SIG-M5 treated with dmso at 0.1 percent for 504 hours (cell line): ENCODE measurements around the gene DHX32.

Experiments used
- DNase-seq: peaks from one replicate; lab custom pipeline; 2025; ENCODE audit not compliant: unreplicated experiment; lab: John Stamatoyannopoulos, UW

Gene DHX32

GRCh38 chr10:125850766-125851731, 30.0 kb downstream of the DHX32 start:
- no peak for DNase-seq

DNA sequence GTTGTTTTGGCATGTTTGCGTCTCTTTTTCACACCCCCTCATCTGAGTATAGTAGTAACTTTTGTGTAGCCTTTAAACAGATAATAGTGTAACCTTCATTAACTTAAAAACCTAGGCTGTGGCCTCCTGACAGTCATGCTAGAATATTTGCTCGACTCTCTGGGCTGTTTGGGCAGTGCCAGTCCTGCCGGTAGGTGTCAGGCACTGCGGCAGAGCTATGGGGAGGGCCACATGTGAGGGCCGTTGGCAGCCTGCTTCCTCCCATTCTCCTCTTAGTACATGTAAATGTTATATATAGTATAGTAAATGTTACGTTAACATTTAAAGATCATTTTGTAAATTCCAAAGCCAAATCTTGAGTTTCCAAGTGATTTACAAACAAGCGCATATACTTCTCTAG, 31.6 kb downstream of the DHX32 start:
- DNase-seq = no peak

DNA sequence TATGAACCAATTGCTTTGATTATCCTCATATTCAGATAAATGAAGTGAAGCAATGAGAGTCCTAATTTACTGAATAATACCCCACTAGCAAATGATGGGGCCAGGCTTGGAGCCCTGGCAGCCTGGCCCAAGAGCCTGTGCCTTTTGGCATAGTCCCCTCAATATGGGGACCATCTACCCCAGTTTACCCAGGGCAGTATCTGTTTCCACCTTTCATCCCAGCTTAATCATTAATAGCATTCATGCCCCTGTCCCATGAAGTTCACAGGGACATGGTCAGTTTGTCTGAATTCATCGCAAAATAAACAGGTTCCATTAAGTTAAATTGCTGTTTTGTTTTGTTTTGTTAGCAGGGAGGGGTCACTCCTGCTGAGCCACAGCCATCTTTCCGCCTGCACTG, 32.2 kb downstream of the DHX32 start:
- no peak for DNase-seq

DNA sequence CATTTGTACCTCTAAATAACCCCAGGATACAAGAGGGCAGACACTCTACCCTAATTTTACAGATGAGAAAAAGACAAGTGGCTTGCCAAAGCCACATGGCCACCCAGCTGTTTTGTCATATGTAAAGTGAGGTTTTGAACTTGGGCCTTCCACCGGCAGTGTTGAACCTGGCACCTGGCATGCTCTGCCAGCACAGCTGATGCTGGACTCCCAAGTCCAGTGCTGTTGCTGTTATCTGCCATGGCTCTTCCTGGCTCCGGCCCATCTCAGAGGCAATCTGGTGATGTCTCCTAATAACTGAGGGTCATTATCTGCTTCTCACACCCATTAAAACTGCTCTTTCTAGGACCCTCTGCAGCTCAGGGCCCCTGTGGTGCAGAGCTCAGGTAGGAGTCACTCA, 32.7 kb downstream of the DHX32 start:
- no peak for DNase-seq

- DNase-seq = no peak
Observed at GRCh38 chr10:125846894-125847293, 34.2 kb downstream of the DHX32 start.

DNA sequence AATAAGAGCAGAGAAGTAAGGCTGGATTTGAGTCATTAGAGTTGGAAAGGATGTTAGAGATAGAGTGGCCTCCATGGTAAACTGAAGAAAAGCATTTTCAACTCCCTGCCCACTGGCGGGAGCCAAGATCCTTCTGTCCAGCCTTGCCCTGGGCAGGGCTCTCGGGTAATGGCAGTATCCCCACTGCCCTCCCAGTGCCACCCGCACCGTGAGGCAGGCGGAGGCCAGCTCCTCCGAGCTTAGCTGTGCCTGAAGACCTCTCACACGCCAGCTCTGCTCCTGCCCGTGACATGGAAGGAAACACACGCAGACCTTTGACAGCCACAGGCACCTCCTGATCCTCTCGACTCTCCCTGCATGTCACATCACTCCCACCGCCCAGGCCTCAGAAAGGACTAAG, 35.5 kb downstream of the DHX32 start:
- DNase-seq = no peak

- DNase-seq = no peak
Observed at GRCh38 chr10:125844751-125845221, 36.3 kb downstream of the DHX32 start.

DNA sequence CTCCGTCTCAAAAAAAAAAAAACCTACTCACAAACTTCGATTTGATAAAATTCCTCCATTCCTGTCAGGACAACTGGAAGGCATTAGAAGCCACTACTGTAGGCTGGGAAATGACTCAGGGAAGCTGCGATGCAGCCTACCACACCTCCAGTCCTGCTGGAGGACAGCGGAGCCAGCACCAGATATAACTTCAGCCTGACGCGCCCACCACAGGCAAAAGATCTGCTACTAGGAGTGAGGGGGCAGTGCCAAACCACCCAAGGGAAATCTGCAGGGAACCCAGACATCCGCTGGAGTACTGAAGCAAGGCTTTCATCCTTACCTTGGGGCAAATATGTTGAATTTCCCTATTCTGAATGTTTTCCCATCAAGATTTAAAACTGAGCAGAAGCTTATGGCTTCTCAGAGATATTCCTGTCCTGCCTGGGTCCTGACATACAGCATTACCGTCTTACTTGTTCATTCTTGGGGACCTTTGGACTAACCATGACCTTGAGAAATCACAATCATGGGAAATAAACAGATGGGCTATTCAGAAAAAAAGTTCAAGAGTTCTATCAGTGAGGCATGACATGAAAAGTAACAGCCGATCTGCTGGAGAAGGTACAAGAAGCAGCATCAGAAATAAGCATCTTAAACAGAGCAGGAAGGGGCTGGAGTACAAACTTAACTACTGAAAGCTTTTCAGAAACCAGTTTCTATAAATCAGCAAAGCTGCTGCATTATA, 37.3 kb downstream of the DHX32 start:
- DNase-seq = no peak

DNA sequence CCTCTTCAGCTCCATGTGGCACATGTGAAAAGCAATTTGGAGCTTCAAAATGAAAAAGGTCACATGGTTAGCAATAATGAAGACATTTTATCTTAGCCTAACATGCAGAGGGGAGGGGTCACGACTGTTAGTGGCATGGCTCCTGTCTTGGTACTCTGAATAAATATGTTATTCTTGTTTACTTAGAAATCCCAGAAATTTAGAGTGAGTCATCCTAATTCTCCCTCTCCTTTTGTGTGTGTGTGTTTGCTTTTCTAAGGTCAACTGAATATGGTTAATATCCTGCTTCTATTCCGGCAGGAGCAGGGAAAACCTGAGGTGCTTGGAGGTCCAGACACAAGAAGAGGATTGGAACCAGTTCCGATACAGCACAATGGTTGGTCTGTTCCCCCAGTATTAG, 40.1 kb downstream of the DHX32 start:
- DNase-seq = no peak

GRCh38 chr10:125840406-125840805, 40.7 kb downstream of the DHX32 start:
- DNase-seq = no peak

- DNase-seq = no peak
Observed at GRCh38 chr10:125838802-125839575, 42.1 kb downstream of the DHX32 start.

DNA sequence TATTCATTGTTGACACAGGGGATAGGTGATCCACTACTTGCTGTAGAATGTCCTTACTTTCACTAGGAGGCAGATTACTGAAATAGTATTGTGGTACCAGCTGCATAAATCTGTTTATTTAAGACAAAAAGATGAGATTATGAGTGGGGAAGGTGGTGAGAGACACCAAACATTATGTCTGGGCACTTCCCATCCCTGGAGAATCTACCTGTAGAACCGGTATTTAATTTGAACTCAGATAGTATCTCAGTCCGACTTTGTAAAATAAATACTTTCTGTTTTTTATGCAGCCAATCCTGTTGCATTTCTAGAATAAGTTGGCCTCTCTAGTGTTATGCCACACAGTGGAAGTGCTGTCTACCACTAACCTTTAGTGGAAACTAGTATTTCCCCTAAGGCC, 44.3 kb downstream of the DHX32 start:
- peak; percentile 62 for DNase-seq

DNA sequence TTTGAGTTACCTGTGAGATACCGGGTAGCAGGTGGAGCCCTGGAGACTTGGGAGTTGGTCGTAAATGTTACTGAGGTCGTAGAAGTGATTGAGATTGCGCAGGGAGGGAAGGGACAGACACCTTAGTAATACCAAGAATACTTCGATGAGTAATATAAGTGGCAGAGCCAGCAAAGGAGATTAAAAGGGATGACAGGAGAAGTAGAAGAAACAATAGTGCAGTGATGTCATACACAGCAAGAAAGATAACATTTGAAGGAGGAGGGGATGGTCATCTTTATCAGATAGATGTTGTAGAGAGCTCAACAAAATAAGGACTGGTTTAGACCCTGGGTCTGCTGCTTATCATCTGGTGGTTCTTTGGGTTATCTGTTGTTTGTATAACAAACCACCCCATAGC, 52.8 kb downstream of the DHX32 start:
- no peak for DNase-seq

GRCh38 chr10:125827133-125827532, 54.0 kb downstream of the DHX32 start:
- DNase-seq = peak; percentile 35

- peak; percentile 1 for DNase-seq
Observed at GRCh38 chr10:125824736-125825135, 56.4 kb downstream of the DHX32 start.

- DNase-seq = no peak
Observed at GRCh38 chr10:125823663-125824251, 57.3 kb downstream of the DHX32 start.

DNA sequence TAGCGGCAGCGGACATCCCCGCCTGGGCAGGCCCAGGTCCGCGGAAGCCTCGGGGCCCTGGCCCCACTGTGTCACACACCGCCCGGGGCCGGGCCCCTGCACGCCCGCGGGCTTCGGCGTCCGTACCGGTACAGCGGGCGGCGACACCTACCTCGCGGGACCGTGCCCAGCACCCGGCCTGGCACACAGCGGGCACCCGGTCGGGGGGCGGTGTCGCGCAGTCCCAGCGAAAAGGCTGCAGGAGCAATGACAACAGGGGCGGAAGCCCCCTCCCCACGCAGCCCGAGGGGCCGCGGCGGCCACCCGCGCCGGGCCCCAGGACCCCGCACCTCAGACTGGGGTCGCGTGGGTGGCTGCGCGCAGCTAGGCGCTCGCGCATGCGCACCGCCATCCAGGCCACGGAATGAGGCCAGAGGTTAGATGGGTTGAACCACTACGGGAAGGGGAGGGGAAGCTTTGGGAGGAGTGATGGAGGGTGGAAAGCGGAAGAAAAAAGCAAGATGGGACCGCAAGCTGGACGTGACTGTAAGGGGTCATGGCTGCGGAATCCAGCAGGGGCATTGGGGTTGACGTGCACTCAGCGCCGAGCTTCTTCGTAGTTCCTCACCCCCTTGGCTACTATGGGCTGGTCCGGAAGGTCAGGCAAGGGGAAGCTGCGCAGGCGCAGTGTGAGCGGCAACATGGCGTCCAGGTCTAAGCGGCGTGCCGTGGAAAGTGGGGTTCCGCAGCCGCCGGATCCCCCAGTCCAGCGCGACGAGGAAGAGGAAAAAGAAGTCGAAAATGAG, 58.0 kb downstream of the DHX32 start, which contains the start of the genes BCCIP and UROS:
Gene BCCIP (plus strand): TSS at position 669 of the 785 bp plus-strand sequence. CDS start 12 bp downstream, at position 681.
Gene UROS (minus strand): TSS at position 381 of the 785 bp plus-strand sequence. CDS start 6,759 bp downstream, outside the sequence.
- DNase-seq = peak; percentile 77

GRCh38 chr10:125820701-125821100, 60.4 kb downstream of the DHX32 start:
- DNase-seq = no peak

- DNase-seq = no peak
Observed at GRCh38 chr10:125817337-125817946, 63.6 kb downstream of the DHX32 start.
